HG03280 (cell line): ENCODE measurements around the gene CLASP1.
"Not testable (repeated sequence)": the region's sequence is repeated elsewhere in the genome, so short reads cannot be mapped to it uniquely, and the experiment has no call there.

Experiments used
- ATAC-seq: cut with Tn5 transposase; IDR thresholded peaks from one replicate; pipeline ENCODE4 v1.9.1; 2021; ENCODE audit warnings: mild to moderate bottlenecking, moderate library complexity; ENCODE audit not compliant: unreplicated experiment

The CLASP1 gene

DNA sequence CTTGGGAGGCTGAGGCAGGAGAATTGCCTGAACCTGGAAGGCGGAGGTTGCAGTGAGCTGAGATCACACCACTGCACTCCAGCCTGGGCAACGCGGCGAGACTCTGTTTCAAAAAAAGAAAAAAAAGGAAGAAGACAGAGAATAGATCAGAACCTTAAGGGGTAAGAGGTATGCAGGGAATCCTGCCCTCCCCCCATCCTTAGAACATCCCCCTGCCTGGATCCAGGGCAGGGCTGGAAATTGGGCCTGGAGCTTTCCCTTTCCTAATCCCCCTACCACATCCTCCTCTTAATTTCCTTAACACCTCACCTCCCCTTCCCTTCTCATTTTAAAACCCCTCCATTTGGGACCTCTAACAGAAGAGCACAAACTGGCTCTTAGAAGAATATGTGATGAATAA lies 62.1 kb downstream of the CLASP1 start:
- no peak for ATAC-seq

- ATAC-seq, result no peak
These were observed 64.5 kb downstream of the CLASP1 start for GRCh38 chr2:121584741-121585140.

GRCh38 chr2:121583555-121583954 lies 65.7 kb downstream of the CLASP1 start:
- no peak for ATAC-seq

DNA sequence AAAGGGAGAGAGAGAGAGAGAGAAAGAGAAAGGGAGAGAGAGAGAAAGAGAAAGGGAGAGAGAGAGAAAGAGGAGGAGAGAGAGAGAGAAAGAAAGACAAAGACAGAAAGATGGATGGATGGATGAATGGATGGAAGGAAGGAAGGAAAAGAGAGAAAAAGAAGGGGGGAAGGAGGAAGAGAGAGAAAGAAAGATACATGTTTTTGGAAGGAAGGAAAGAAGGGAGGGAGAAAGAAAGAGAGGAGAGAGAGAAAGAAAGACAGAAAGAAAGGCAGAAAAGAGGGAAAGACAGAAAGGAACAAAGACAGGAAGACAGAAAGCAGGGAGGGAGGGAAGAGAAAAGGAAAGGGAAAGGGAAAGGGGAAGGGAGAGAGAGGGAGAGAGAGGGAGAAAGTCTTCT lies 67.0 kb downstream of the CLASP1 start:
- no peak for ATAC-seq

- ATAC-seq, result no peak
These were observed 70.0 kb downstream of the CLASP1 start for GRCh38 chr2:121579309-121579708.

GRCh38 chr2:121577381-121577780 lies 71.9 kb downstream of the CLASP1 start:
- ATAC-seq, result no peak

GRCh38 chr2:121576263-121576662 lies 73.0 kb downstream of the CLASP1 start:
- ATAC-seq, result no peak

DNA sequence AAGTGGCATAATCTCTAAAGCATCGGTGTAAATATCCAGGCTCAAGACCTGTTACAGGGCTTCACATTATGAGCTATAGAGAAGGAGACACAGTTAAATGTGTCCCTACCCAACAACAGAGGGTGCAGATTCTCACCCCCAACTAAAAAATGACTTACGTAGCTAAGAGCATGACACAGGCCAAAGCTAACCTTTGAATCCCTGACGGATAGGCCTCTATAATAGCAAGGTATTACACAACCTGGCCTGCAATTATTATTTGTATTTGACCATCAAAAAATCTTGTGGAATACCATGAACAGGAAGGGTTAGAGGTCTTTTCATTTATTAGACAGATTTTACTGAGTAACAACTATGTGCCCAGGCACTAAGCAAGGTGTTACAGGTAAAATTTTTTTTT lies 73.5 kb downstream of the CLASP1 start:
- no peak for ATAC-seq

- ATAC-seq, result no peak
These were observed 78.6 kb downstream of the CLASP1 start for GRCh38 chr2:121570667-121571055.

DNA sequence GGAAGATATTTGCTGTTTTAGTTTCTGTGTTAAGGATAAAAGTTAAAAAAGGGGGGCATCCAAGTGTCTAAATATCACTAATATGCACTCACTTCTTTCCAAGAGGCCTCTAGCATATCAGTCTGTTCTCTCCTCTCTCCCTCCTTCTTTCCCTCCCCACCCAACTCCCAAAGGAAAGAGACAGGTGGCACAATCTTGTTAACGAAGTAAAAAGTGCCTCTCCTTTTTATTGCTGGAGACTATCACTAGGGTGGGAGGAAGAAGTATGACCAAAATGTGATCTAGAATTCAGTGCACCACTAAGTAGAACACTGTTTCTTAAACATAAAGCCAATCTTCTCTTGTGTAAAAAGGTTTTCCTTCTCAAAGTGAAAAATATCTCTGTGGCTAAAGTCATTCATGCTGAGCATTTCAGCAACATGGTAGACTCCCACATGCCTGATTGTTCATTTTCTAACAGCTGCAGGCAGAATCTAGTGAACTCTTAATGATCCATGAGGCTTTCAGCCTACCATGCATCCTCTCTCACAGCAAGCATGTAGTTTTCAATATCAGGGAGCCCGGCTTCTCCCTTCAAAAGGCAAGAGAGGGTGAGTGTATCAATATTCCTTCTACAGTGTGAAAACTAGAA lies 79.1 kb downstream of the CLASP1 start:
- ATAC-seq, result no peak

- ATAC-seq, result no peak
These were observed 81.3 kb downstream of the CLASP1 start for GRCh38 chr2:121567957-121568409.

- no peak for ATAC-seq
These were observed 81.8 kb downstream of the CLASP1 start for GRCh38 chr2:121567452-121567851.

DNA sequence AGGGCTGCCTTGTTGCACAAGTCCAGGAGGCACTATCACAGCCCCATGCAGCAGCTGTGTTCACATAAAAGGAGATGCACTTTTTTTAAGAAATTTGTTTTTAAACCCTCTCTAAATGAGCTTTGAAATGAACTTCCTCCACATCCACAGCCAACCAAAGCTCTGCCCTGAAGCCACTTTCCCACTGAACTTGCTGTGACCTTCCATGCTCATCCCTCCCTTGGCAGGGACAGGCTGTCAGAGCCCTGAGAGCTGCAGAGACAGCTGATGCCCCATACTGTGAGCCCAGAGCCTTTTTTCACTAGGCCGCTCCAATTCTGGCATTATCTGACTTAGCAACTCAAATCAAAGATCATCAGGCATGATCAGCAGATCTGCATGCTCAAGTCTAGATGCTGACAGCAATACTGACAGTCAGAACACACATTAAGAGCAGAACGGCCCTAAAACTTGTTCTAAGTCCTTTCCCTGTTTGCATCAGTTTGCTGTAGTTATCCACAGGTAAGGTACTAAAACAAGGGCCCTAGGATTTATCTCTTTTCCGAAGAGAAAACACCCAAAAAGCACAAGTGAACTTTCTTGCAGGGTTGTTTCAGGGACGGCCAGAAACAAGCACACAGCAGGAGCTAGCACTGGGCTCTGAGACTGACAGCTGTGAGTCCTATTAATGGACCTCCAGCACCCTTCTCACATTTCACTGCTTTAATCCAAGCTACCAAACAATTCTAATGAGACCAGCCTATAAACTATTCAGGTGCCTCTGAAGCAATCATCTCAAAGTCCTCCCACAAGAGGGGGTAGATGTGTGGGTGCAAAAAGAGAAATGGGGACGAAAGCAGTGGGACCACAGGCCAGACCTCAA lies 83.6 kb downstream of the CLASP1 start:
- no peak for ATAC-seq

- ATAC-seq, result no peak
These were observed 84.4 kb downstream of the CLASP1 start for GRCh38 chr2:121564905-121565304.

GRCh38 chr2:121563754-121564153 lies 85.5 kb downstream of the CLASP1 start:
- ATAC-seq, result not testable (repeated sequence)

DNA sequence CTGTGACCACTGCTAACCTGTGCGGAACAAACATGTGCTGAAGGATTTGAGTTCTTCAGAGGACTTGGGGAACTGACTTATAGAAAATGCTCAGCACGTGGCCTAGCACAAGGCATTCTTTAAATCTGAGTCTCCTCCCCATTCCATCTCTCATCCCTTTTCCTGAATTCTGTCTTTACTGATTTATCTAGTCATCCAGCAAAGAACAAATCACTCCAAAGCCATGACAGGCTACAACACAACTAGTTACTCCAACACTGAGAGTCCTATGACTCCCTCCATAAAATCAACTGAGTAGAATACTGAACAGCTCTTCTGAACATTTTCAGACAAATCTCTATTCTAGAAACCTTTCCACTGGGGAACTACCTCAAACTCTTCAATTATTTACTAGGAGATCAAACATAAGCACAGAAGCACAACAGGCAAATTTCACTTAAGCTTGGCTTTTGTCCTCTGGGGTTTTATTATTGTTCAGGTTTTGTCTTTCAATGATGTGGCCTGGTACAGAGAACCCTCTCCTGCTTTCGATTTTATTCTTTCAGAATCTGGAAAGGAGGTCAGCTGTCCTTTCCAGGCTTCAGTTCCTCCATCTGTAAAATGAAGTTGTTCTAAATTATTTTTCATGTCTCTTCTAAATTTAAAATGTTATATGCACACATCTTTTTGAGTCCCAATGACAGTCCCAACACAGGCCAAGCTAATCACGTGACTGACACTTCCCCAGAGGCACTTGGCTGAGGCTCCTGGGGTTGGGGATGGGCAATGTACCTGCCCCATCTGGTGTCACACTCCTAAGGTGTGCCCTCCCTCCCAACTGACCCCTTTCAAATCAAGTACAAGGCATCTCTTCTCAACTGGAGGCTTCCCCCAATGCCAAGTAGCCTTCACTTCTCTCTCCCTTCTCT lies 86.7 kb downstream of the CLASP1 start:
- ATAC-seq, result no peak

- no peak for ATAC-seq
These were observed 87.5 kb downstream of the CLASP1 start for GRCh38 chr2:121561617-121562268.

- no peak for ATAC-seq
These were observed 90.9 kb downstream of the CLASP1 start for GRCh38 chr2:121558329-121558728.

- no peak for ATAC-seq
These were observed 94.3 kb downstream of the CLASP1 start for GRCh38 chr2:121555008-121555407.

- not testable (repeated sequence) for ATAC-seq
These were observed 96.6 kb downstream of the CLASP1 start for GRCh38 chr2:121552477-121553180.
